Astrocyte of the cerebellum (primary cell): ENCODE results near the gene BTBD10.
"Not testable (repeated sequence)": the region's sequence is repeated elsewhere in the genome, so short reads cannot be mapped to it uniquely, and the experiment has no call there.

Source experiments
- DNase-seq: peaks from one replicate; pipeline ENCODE4 v3.0.0-alpha.2; 2011; ENCODE audit warnings: low read depth
- H3K4me3 ChIP-seq: 2 replicates; pipeline ENCODE4 v1.5.1; 2011; ENCODE audit warnings: mild to moderate bottlenecking, low read depth, low read length, moderate library complexity
- in situ Hi-C: cut with HindIII; loops from 2 replicates; pipeline ENCODE4 v1.10.0; 2017; ENCODE audit warnings: low sequenced_read_pairs
- TF ChIP-seq, protein P1 (sequence below): IDR thresholded peaks from 2 replicates; pipeline ENCODE4 v1.5.1; 2012; ENCODE audit warnings: low read length, low read depth, moderate library complexity, mild to moderate bottlenecking; ENCODE audit errors: missing control alignments

BTBD10 gene

DNA sequence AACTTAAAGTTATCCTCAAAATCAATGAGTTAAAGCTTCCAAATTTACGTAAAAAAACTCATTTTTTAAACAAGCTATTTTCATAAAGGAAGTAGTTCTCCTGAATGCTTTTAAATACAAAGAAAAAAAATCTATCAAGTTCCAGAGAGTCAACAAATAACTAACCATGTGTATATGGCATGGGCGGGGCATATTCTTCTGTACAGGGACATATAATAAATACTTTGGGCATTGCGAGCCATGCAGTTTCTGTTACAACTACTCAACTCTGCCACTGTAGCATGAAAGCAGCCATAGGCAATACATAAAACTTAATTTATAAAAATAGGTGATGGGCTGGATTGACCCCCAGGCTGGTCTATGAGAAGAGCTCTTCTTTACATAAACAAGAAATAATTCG is 57.8 kb downstream of the BTBD10 start:
- no peak overlapping the region for H3K4me3 ChIP-seq
- in situ Hi-C loops = no loop called here
- TF ChIP-seq, protein P1, sequence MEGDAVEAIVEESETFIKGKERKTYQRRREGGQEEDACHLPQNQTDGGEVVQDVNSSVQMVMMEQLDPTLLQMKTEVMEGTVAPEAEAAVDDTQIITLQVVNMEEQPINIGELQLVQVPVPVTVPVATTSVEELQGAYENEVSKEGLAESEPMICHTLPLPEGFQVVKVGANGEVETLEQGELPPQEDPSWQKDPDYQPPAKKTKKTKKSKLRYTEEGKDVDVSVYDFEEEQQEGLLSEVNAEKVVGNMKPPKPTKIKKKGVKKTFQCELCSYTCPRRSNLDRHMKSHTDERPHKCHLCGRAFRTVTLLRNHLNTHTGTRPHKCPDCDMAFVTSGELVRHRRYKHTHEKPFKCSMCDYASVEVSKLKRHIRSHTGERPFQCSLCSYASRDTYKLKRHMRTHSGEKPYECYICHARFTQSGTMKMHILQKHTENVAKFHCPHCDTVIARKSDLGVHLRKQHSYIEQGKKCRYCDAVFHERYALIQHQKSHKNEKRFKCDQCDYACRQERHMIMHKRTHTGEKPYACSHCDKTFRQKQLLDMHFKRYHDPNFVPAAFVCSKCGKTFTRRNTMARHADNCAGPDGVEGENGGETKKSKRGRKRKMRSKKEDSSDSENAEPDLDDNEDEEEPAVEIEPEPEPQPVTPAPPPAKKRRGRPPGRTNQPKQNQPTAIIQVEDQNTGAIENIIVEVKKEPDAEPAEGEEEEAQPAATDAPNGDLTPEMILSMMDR = no peak
- no peak for DNase-seq

DNA sequence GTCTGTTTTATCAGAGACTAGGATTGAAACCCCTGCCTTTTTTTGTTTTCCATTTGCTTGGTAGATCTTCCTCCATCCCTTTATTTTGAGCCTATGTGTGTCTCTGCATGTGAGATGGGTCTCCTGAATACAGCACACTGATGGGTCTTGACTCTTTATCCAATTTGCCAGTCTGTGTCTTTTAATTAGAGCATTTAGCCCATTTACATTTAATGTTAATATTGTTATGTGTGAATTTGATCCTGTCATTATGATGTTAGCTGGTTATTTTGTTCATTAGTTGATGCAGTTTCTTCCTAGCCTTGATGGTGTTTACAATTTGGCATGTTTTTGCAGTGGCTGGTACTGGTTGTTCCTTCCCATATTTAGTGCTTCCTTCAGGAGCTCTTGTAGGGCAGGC is 64.7 kb downstream of the BTBD10 start:
- DNase-seq, in situ Hi-C loops, H3K4me3 ChIP-seq: not testable (repeated sequence)

- DNase-seq = no peak
- in situ Hi-C loops = no loop called here
- no peak overlapping the region for H3K4me3 ChIP-seq
- TF ChIP-seq, protein P1 = no peak
These were observed 71.8 kb downstream of the BTBD10 start for GRCh38 chr11:13391217-13391616.

- TF ChIP-seq, protein P1 = no peak
- DNase-seq = no peak
- H3K4me3 ChIP-seq = no peak overlapping the region
- in situ Hi-C loops = no loop called here
These were observed 74.3 kb downstream of the BTBD10 start for GRCh38 chr11:13388741-13389140.

DNA sequence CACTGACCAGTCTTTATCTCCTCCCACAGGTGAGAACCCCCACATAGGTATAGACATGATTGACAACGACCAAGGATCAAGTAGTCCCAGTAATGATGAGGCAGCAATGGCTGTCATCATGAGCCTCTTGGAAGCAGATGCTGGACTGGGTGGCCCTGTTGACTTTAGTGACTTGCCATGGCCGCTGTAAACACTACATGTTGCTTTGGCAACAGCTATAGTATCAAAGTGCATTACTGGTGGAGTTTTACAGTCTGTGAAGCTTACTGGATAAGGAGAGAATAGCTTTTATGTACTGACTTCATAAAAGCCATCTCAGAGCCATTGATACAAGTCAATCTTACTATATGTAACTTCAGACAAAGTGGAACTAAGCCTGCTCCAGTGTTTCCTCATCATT is 76.5 kb downstream of the BTBD10 start:
- no peak overlapping the region for H3K4me3 ChIP-seq
- TF ChIP-seq, protein P1 = no peak
- DNase-seq = no peak
- in situ Hi-C loops = no loop called here

DNA sequence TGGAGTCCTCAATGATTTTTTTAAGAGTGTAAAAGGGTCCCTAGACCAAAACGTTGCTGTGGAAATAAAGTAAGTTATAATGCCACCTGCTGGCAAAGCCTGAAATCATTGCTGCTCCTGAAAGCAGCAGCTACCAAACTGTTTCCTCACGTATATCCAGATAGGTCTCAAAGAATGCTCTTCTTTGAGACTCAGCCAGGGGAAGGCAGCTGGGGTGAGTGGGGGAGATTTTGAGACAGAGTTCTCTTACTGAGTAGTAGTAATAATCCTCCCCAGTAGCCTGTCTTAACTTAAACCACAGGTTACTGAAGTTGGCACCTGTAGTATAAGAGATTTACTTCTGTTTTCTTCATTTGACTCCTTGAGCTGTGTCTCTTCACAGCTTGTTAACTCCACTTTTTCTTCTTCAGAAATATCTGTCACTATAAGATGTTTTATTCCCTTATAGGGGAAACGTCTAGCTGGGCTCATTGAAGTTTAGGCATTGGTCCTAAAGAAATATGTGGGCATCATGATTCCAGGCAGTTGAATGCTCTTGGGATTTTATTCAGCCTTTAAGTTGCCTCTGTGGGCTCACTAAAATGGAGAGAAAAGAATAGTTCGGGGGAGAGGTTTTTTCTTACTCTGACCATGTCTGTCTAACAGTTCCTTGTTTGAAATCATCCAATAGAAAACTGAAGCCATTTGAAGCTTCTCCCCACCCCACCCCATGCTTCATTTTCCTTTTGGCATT is 77.9 kb downstream of the BTBD10 start:
- in situ Hi-C loops = no loop called here

DNA sequence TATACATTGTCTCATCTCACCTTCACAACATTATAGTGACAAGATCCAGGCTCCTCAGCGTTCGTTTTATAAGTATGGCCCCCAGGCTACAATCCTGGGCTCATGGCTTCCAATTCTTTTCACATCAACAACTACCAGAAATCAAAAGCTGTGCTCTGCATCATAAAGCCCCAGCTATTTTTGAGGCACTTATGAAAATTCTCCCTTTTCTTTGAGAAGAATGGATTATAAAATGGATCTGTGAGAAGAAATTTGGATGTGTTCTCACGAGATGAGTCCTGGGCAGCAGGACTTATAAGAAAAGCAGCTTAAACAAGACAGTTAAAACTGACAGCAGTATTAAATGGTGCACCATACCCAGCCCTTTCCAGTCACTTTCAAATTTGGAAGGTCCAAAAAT is 80.3 kb downstream of the BTBD10 start:
- in situ Hi-C loops = no loop called here
- TF ChIP-seq, protein P1 = no peak
- DNase-seq = no peak
- no peak overlapping the region for H3K4me3 ChIP-seq

More for the DNA sequence above, 77.9 kb downstream of the BTBD10 start:
- H3K4me3 ChIP-seq = no peak overlapping the region
- TF ChIP-seq, protein P1 = peak; percentile 75
- DNase-seq = peak; percentile 44
